GM12874 (cell line): Measurements from ENCODE around the gene NAIF1.

Experiments
- CTCF ChIP-seq: IDR thresholded peaks from 2 replicates; pipeline ENCODE4 v1.5.1; 2011; ENCODE audit warnings: low read depth, mild to moderate bottlenecking, control low read depth, low read length, moderate library complexity; ENCODE audit not compliant: insufficient read depth

Gene NAIF1

GRCh38 chr9:128109050-128109709 lies 42.1 kb upstream of the NAIF1 start:
- TF ChIP-seq CTCF = no peak

GRCh38 chr9:128108269-128109049 lies 41.3 kb upstream of the NAIF1 start:
- no peak for TF ChIP-seq CTCF

- TF ChIP-seq CTCF = no peak
Measured at GRCh38 chr9:128107468-128108268, 40.5 kb upstream of the NAIF1 start.

GRCh38 chr9:128106940-128107467 lies 39.9 kb upstream of the NAIF1 start:
- no peak for TF ChIP-seq CTCF

- no peak for TF ChIP-seq CTCF
Measured at GRCh38 chr9:128106181-128106939, 39.2 kb upstream of the NAIF1 start.

- no peak for TF ChIP-seq CTCF
Measured at GRCh38 chr9:128105538-128106175, 38.5 kb upstream of the NAIF1 start.
